Uterus (tissue), 2 donors: ENCODE measurements around the gene HOXD1.

ENCODE experiments used
- CTCF ChIP-seq, 4 experiments: fragments of 200-600 bp in 2 of 4; fragments of 450-650 bp in 2 of 4; sonication (generic) in 2 of 4; IDR thresholded peaks; one replicate each; pipeline ENCODE4 v1.5.1; 2016 to 2019; ENCODE audit warnings: antibody characterized with exemption in 4 of 4, mild to moderate bottlenecking in 2 of 4, moderate library complexity in 1 of 4
- POLR2A ChIP-seq, 2 donors: fragments of 450-650 bp; IDR thresholded peaks; one replicate each; pipeline ENCODE4 v1.6.1; 2016; ENCODE audit warnings: antibody characterized with exemption in 2 of 2, mild to moderate bottlenecking in 1 of 2, moderate library complexity in 1 of 2

- no peak for TF ChIP-seq POLR2A (IDR thresholded peaks at IDR 0.05)
- no peak for TF ChIP-seq CTCF (IDR thresholded peaks at IDR 0.05)
These were observed 35.9 kb upstream of the HOXD1 start for GRCh38 chr2:176152350-176153181.
